ENCODE measurements around the gene ABLIM2.
"Not testable (repeated sequence)": the region's sequence is repeated elsewhere in the genome, so short reads cannot be mapped to it uniquely, and the experiment has no call there.

ABLIM2 gene

DNA sequence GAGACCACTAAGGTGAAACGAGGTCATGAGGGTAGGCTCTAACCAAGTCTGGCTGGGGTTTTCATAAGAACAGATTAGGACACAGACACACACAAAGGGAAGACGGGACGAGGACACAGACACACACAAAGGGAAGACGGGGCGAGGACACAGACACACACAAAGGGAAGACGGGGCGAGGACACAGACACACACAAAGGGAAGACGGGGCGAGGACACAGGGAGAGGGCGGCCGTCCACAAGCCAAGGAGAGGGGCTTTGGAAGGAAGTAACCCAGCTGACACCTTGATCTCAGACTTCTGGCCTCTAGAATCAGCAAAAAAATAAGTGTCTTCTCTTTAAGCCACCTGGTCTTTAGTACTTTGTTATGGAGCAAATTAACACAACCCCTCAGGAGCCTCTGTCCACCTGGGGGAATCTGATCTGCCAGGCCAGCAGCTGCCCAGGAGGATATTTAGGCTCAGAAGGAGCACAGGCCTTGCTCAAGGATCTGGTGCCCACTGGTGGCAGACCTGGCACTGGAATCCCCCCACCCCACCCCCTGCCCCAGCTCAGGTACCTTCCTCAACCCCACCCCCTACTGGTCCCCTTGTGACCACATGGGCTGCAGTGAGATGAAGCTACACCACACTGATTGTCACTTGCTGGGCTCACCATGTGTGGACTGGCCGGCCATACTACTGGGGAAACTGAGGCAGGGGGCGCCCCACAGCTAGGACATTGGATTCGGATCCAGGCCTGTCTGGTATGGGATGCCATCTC lies 2.8 kb downstream of the ABLIM2 start:
- DNase-seq, result no peak

DNA sequence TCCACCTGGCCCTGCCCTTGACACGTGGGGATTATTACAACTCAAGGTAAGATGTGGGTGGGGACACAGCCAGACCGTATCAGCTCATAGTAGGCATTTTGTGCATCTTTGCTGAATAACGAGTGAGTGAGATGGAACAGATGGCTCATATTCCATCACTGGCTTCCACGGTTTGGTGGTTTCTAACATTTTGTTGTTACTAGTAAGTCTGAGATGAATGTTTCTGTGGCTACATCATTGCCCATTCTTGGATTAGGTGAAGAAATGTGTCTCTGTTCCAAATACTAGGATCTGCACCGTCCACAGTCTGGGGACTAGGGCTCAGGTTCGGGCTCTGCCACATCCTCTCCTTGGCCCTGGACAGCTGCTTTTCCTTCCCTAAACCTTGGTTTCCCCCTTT lies 3.6 kb downstream of the ABLIM2 start:
- no peak for DNase-seq

GRCh38 chr4:8153441-8153840 lies 5.2 kb downstream of the ABLIM2 start:
- no peak for DNase-seq

- DNase-seq, result no peak
Observed at GRCh38 chr4:8152865-8153257, 5.8 kb downstream of the ABLIM2 start.

DNA sequence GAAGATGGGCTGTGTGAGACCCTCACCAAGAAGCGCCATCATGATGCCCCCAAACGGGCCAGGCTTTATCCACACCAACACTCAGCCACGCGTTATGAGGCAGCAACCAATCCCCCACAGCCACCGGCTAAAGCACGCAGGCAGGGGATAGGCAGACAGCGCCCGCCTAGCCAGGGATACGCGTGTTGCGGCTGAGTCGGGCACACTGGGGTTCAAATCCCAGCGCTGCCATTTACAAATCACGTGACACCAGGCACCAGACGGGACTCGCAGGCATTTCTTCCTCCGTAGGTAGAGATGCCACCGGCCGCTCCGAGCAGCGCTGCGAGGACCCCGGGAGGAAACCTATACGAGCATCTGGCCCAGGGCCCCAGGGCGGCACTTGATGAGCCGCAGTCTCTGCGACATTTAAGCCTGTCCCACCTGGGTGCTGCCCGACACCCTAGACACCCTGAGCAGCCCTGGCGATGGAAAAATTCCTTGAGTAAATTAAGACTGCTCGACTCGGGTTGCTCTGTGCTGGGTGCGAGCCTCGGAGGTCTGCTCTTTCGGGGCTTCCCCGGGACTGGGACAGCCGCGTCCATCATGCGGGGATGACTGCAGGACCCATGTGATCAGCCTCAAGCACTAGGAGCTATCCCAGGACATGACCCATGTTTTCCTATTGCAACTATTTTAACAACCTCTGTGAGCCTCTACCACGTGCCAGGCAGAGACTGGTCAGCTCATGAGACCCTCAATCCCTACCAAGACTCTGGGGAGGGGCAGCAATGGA lies 6.3 kb downstream of the ABLIM2 start:
- DNase-seq, result no peak

GRCh38 chr4:8151165-8151650 lies 7.4 kb downstream of the ABLIM2 start:
- DNase-seq, result no peak

DNA sequence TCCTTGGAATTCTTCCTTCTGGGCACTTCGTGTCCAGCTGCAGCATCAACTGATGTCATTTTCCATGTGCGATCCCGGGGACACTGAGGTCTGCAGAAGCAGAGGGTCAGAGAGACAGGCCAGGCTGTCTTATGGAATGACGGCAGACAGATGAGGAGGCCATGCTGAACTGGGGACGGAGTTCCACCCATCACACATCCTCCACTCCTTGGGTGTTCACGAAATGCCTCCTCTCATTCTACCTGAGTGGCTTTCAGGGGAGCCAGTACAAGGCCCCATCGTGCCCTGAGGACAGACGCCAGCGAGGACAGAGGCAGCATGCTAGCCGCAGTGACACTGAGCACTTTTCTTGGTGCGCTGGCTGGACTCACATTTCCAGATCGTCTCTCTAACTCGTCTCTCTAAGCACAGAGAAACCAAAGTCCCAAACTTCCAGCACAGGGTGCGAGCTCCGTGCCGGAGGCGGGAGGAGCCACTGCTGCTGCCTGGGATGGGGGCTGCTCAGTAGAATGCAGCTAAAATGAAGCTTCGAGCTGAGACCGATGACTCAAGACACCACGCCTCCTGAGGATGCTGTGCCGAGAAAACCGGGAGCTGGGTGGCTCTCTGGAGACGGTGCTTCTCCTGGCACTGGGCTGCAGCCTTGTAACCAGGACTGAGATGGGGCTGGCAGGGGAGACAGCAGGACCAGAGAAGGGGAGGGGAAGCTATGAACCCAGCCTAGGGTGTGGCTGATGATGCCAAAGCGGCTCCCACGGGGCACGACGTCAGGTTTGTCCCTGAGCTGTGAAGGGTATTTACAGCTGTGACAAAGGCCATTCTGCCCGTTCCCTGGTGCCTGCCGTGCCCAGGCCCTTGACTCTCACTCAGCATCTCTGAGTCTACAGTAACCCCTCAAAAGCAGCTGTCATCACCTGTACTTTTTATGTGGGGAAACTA lies 8.2 kb downstream of the ABLIM2 start:
- no peak for DNase-seq

DNA sequence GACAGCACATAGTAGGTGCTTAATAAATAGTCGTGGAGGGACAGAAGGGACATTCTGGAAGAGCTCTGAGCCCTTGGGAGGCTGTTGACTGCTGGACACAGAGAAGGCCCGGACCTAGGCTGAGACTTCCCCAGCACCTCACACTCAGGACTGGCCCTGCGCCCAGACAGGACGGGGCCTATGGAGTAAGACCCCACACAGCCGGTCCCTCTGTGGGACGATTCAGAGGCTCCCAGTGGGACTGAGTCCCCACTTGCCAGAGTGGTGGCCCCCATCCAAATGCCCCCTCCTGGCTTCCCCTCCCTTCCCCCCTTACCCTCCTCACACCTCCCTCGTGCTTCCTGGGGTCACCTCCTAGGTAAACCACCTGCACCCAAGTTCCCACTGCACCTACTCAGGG lies 8.9 kb downstream of the ABLIM2 start:
- DNase-seq, result no peak

DNA sequence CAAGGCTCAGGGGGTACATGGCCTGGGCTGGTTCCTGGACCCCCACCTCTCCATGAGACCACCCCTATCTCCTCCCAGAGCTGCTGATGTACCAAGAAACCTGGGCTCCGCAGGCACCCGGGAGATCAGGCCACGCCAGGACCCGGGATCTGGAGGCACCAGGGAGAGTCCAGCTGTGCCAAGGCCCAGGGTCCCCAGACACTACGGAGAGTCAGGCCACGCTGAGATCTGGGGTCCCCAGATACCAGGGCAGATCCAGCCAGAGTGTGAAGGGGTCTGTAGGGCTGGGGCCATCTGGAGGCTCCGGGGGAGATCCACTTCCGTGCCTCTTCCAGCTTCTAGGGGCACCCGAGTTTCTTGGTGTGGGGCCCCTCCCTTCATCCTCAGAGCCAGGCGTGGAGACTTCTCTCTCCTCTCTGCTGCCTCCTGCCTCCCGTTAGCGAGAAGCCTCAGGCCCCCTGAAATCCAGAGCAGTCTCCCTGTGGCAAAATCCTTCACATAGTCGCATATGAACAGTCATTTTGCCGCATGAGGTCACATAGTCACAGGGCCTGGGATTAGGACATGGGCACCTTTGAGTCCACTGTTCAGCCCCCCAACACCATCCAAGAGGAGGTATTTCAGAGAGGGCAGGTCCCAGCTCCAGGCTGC lies 9.7 kb downstream of the ABLIM2 start:
- no peak for DNase-seq

- DNase-seq, result no peak
Observed at GRCh38 chr4:8148159-8148558, 10.5 kb downstream of the ABLIM2 start.

GRCh38 chr4:8147231-8147970 lies 11.2 kb downstream of the ABLIM2 start:
- no peak for DNase-seq

DNA sequence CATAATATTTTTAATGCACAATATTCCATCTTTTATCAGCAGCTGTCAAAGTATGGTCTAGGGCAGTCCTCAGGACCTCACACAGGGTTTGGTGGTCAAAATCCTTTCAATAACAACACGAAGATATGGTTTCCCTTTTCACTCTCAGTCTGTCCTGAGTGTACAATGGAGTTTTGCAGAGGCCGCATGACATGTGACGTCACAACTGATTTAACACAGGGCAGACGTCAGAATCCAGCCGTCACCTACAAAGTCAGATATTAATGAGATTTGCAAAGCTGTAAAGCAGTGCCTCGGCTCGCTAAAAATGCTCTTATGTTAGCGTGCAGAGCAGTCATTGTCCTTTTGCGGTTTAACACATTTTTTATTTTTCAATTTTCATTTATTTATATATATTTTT lies 12.5 kb downstream of the ABLIM2 start:
- DNase-seq, result no peak

DNA sequence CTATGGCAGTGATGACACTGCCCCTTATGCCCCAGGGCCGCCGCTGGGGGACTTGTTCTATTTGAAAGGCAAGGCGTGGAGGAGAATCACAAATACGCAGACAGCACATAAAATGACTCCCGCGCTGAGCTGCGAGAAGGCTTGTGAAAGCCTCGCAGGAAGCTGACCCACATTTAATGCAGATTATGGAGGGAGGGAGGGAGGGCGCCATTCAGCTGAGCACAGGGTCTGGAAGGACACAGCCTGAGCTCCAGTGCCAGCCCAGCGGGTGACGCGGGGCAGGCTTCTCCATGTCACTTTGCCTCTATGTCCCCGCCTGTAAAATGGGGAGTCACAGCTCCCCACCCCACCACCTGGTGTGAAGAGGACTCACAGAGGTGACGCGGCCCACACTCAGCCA lies 14.3 kb downstream of the ABLIM2 start:
- DNase-seq, result no peak

GRCh38 chr4:8143392-8144140 lies 15.0 kb downstream of the ABLIM2 start:
- DNase-seq, result no peak

DNA sequence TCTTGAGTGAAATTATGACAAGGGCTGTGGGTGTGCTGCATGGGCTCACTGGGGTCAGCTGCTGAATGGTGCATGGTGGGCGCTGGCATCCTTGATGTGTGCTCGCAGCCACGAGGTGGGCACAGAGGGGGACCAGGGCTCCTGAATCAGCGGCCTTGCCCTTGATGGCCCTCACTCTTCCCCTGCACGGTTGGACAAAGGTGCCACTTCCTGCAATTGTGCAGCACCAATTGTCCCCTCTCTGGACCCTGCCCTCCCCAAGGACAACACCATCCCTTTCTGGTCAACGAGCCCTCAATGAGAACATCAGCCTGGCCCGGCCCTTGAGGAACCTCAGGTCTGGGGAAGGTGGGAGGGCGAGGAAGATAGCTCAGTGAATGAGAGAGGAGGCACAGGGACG lies 16.1 kb downstream of the ABLIM2 start:
- no peak for DNase-seq

DNA sequence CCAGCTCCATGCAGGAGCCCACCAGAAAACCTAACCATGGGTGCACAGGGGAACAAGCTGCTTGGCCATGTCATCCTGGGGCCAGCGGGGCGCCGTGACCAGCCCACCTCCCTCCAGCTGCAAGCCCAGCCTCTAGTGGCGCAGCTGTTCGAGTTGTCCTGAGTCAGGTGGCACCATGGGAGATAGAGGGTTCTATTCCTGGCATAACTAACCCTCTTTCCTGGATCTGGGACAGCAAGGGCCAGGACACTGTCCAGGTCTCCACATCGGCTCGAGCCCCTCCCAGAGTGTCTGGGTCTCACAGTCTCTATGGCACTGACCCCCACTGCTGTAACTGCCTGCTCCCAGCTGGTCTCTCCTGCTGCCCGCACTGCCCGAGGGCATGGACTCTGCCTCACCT lies 16.7 kb downstream of the ABLIM2 start:
- no peak for DNase-seq

DNA sequence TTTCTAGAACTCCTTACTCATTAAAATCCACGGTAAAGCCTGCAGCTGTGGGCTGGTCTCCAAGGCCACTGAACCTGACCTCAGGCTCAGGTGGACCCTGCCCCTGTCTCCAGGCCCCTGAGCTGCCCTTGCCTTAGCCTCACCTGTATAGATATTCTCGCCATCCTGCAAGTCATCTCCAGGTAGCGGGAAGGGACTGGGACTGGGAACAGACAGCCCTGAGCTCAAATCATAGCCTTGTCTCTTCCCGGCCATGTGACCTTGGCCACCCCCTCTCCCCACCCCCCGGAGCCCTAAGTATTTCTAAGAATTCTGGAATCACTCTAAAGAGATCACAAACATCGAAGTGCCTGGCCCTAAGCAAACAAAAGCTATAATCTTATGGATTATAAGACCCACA lies 17.7 kb downstream of the ABLIM2 start:
- DNase-seq, result no peak

DNA sequence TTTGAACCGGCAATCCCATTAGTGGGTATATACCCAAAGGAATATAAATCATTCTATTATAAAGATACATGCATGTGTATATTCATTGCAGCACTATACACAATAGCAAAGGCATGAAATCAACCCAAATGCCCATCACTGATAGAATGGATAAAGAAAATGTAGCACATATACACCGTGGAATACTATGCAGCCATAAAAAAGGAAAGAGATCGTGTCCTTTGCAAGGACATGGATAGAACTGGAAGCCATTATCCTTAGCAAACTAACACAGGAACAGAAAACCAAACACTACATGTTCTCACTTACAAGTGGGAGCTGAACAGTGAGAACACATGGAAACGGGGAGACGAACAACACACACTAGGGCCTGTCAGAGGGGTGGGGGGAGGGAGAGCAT lies 18.9 kb downstream of the ABLIM2 start:
- DNase-seq, result not testable (repeated sequence)

- DNase-seq, result no peak
Observed at GRCh38 chr4:8136972-8137710, 21.5 kb downstream of the ABLIM2 start.

DNA sequence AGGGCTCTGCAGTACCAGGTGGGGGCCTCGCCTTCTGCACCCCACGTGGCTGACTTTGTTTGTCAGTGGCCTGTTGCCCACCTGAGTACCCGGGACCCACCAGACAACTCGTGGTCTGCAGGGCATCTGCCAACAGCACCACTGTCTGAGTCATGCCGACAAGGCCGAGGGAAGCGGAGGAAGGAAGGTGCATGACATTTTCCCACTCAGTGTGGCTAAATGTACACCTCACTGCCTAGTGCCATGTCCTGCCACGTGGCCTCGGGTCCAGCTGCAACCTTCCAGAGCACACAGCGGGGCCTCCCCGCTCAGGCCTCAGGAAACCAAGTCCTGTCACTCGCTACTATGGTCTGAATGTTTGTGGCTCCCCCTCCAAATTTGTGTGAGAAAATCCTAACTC lies 22.1 kb downstream of the ABLIM2 start:
- DNase-seq, result no peak
